GM21825 (cell line): ENCODE data around the gene L3MBTL1.
A peak's percentile ranks its signal among the peaks of the same experiment; 100 is the strongest.
"Not testable (repeated sequence)": the region's sequence is repeated elsewhere in the genome, so short reads cannot be mapped to it uniquely, and the experiment has no call there.

Experiments used
- ATAC-seq: cut with Tn5 transposase; IDR thresholded peaks from one replicate; pipeline ENCODE4 v1.9.1; 2021; ENCODE audit warnings: mild to moderate bottlenecking, moderate library complexity; ENCODE audit not compliant: unreplicated experiment

Gene L3MBTL1

GRCh38 chr20:43584448-43585136 lies 77.1 kb downstream of the L3MBTL1 start:
- no peak for ATAC-seq

GRCh38 chr20:43586641-43587040 lies 79.1 kb downstream of the L3MBTL1 start:
- ATAC-seq: no peak

- not testable (repeated sequence) for ATAC-seq
Measured at GRCh38 chr20:43588526-43588925, 81.0 kb downstream of the L3MBTL1 start.

- ATAC-seq: no peak
Measured at GRCh38 chr20:43590036-43590391, 82.5 kb downstream of the L3MBTL1 start.

- ATAC-seq: peak; percentile 98
Measured at GRCh38 chr20:43590392-43591303, 83.2 kb downstream of the L3MBTL1 start, which contains the start of gene IFT52. TSS of gene IFT52 (plus strand) at chr20:43590937. CDS start at chr20:43594699, 3,762 bp downstream.
